ENCODE data around the gene KIAA1755.
A peak's percentile ranks its signal among the peaks of the same experiment; 100 is the strongest.

KIAA1755 gene

GRCh38 chr20:38203981-38204357 is 56.6 kb downstream of the KIAA1755 start:
- Histone ChIP-seq H2AK5ac (ENCODE audit: low read length) (no peak overlapping the region), H2BK5ac (ENCODE audit: low read depth, low read length, poor library complexity) (no peak overlapping the region), H4K8ac (ENCODE audit: low read depth, low read length) (no peak overlapping the region), H2BK120ac (ENCODE audit: insufficient read depth, low read length, poor library complexity) (no peak overlapping the region), H3K4me1 (ENCODE audit: control insufficient read depth in 1 of 2, insufficient read depth in 2 of 2, low read length in 2 of 2) (peaks cover 16 to 23% of the 10 kb centered on the region in 2 experiments), H4K12ac (ENCODE audit: low read depth, low read length) (no peak overlapping the region), H3K27ac (ENCODE audit: low read depth, low read length) (no peak overlapping the region), H2BK12ac (ENCODE audit: low read length) (no peak overlapping the region), H3K79me2 (ENCODE audit: control insufficient read depth, insufficient read depth, low read length, poor library complexity) (no peaks in the 10 kb centered on the region), H3K27me3 (ENCODE audit: insufficient read depth, low read length) (no peaks in the 10 kb centered on the region), H3K79me1 (ENCODE audit: low read length) (peaks cover 15% of the 10 kb centered on the region), H3K9me3 (ENCODE audit: insufficient read depth, low read depth, low read length) (peaks cover 6% of the 10 kb centered on the region), H3K4me2 (ENCODE audit: low read length) (no peak overlapping the region), H3K14ac (ENCODE audit: low read length) (no peak overlapping the region), H3K9ac (ENCODE audit: low read length) (no peak overlapping the region), H3K23ac (ENCODE audit: low read length) (no peak overlapping the region), H3K4ac (ENCODE audit: low read depth, low read length) (no peak overlapping the region), H4K91ac (ENCODE audit: low read depth, low read length) (no peak overlapping the region), H3K36me3 (ENCODE audit: control insufficient read depth in 1 of 2, insufficient read depth in 2 of 2, low read length in 2 of 2) (no peaks in the 10 kb centered on the region), H3K4me3 (ENCODE audit: low read depth, low read length) (no peak overlapping the region), H2AFZ (ENCODE audit: insufficient read depth, low read length, poor library complexity) (no peak overlapping the region), H3K18ac (ENCODE audit: low read length) (no peak overlapping the region)
- no CpG with 5 or more reads among the region's 2 CpGs for WGBS (ENCODE audit: extremely low coverage, insufficient coverage, insufficient read length)
- no peak for DNase-seq

GRCh38 chr20:38203337-38203980 is 57.1 kb downstream of the KIAA1755 start:
- Histone ChIP-seq H4K91ac (ENCODE audit: low read depth, low read length) (peak overlapping the region; percentile 69), H3K9me3 (ENCODE audit: insufficient read depth, low read depth, low read length) (peaks cover 6% of the 10 kb centered on the region), H3K18ac (ENCODE audit: low read length) (no peak overlapping the region), H3K23ac (ENCODE audit: low read length) (no peak overlapping the region), H3K27ac (ENCODE audit: low read depth, low read length) (no peak overlapping the region), H3K36me3 (ENCODE audit: control insufficient read depth in 1 of 2, insufficient read depth in 2 of 2, low read length in 2 of 2) (no peaks in the 10 kb centered on the region), H2AFZ (ENCODE audit: insufficient read depth, low read length, poor library complexity) (no peak overlapping the region), H2BK5ac (ENCODE audit: low read depth, low read length, poor library complexity) (no peak overlapping the region), H3K4me1 (ENCODE audit: control insufficient read depth in 1 of 2, insufficient read depth in 2 of 2, low read length in 2 of 2) (peaks cover 17 to 24% of the 10 kb centered on the region in 2 experiments), H3K14ac (ENCODE audit: low read length) (no peak overlapping the region), H2BK12ac (ENCODE audit: low read length) (peak overlapping the region; percentile 61), H3K4me2 (ENCODE audit: low read length) (no peak overlapping the region), H3K79me1 (ENCODE audit: low read length) (peaks cover 19% of the 10 kb centered on the region), H4K8ac (ENCODE audit: low read depth, low read length) (no peak overlapping the region), H3K79me2 (ENCODE audit: control insufficient read depth, insufficient read depth, low read length, poor library complexity) (no peaks in the 10 kb centered on the region), H3K4me3 (ENCODE audit: low read depth, low read length) (no peak overlapping the region), H2BK120ac (ENCODE audit: insufficient read depth, low read length, poor library complexity) (peak overlapping the region; percentile 28), H2AK5ac (ENCODE audit: low read length) (no peak overlapping the region), H4K12ac (ENCODE audit: low read depth, low read length) (no peak overlapping the region), H3K4ac (ENCODE audit: low read depth, low read length) (no peak overlapping the region), H3K9ac (ENCODE audit: low read length) (no peak overlapping the region), H3K27me3 (ENCODE audit: insufficient read depth, low read length) (no peaks in the 10 kb centered on the region)
- no peak for DNase-seq
- no CpG with 5 or more reads among the region's 6 CpGs for WGBS (ENCODE audit: extremely low coverage, insufficient coverage, insufficient read length)

DNA sequence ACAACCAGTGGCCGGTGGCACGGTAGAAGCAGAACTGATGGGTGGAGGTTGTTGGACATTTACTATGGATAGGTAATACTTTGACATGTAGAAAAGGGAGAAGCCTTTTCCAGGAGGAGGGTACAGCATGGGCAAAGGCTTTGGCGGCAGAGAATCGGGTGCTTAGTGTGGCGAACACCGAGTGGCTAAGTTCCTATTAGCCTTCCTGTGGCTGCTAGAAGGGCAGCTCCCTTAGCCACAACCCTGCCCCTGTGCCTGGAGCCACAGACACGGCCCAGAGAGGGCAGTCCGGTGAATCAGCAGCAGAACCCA is 57.6 kb downstream of the KIAA1755 start:
- Histone ChIP-seq H3K27ac (ENCODE audit: low read depth, low read length) (no peak overlapping the region), H2BK5ac (ENCODE audit: low read depth, low read length, poor library complexity) (no peak overlapping the region), H3K18ac (ENCODE audit: low read length) (no peak overlapping the region), H3K4me2 (ENCODE audit: low read length) (no peak overlapping the region), H3K36me3 (ENCODE audit: control insufficient read depth in 1 of 2, insufficient read depth in 2 of 2, low read length in 2 of 2) (no peaks in the 10 kb centered on the region), H3K4ac (ENCODE audit: low read depth, low read length) (no peak overlapping the region), H3K27me3 (ENCODE audit: insufficient read depth, low read length) (no peaks in the 10 kb centered on the region), H3K79me1 (ENCODE audit: low read length) (peaks cover 22% of the 10 kb centered on the region), H4K8ac (ENCODE audit: low read depth, low read length) (no peak overlapping the region), H3K4me1 (ENCODE audit: control insufficient read depth in 1 of 2, insufficient read depth in 2 of 2, low read length in 2 of 2) (peaks cover 18 to 25% of the 10 kb centered on the region in 2 experiments), H2BK120ac (ENCODE audit: insufficient read depth, low read length, poor library complexity) (peak overlapping the region; percentile 28), H4K91ac (ENCODE audit: low read depth, low read length) (peak overlapping the region; percentile 69), H3K9ac (ENCODE audit: low read length) (no peak overlapping the region), H3K4me3 (ENCODE audit: low read depth, low read length) (no peak overlapping the region), H4K12ac (ENCODE audit: low read depth, low read length) (no peak overlapping the region), H3K23ac (ENCODE audit: low read length) (no peak overlapping the region), H3K14ac (ENCODE audit: low read length) (peak overlapping the region; percentile 23), H3K79me2 (ENCODE audit: control insufficient read depth, insufficient read depth, low read length, poor library complexity) (no peaks in the 10 kb centered on the region), H2AFZ (ENCODE audit: insufficient read depth, low read length, poor library complexity) (no peak overlapping the region), H2AK5ac (ENCODE audit: low read length) (no peak overlapping the region), H3K9me3 (ENCODE audit: insufficient read depth, low read depth, low read length) (peaks cover 6% of the 10 kb centered on the region), H2BK12ac (ENCODE audit: low read length) (peak overlapping the region; percentile 61)
- no peak for DNase-seq
- no CpG with 5 or more reads among the region's 8 CpGs for WGBS (ENCODE audit: extremely low coverage, insufficient coverage, insufficient read length)

- Histone ChIP-seq H3K9me3 (ENCODE audit: insufficient read depth, low read depth, low read length) (peaks cover 6% of the 10 kb centered on the region), H3K4me1 (ENCODE audit: control insufficient read depth in 1 of 2, insufficient read depth in 2 of 2, low read length in 2 of 2) (peaks cover 18 to 25% of the 10 kb centered on the region in 2 experiments), H3K79me2 (ENCODE audit: control insufficient read depth, insufficient read depth, low read length, poor library complexity) (no peaks in the 10 kb centered on the region), H3K36me3 (ENCODE audit: control insufficient read depth in 1 of 2, insufficient read depth in 2 of 2, low read length in 2 of 2) (no peaks in the 10 kb centered on the region), H2BK120ac (ENCODE audit: insufficient read depth, low read length, poor library complexity) (peak overlapping the region; percentile 53), H2BK5ac (ENCODE audit: low read depth, low read length, poor library complexity) (no peak overlapping the region), H3K79me1 (ENCODE audit: low read length) (peaks cover 23% of the 10 kb centered on the region), H4K8ac (ENCODE audit: low read depth, low read length) (no peak overlapping the region), H3K18ac (ENCODE audit: low read length) (peak overlapping the region; percentile 7), H4K12ac (ENCODE audit: low read depth, low read length) (no peak overlapping the region), H2AFZ (ENCODE audit: insufficient read depth, low read length, poor library complexity) (no peak overlapping the region), H3K4me3 (ENCODE audit: low read depth, low read length) (no peak overlapping the region), H4K91ac (ENCODE audit: low read depth, low read length) (peak overlapping the region; percentile 69), H2AK5ac (ENCODE audit: low read length) (peak overlapping the region; percentile 71), H3K14ac (ENCODE audit: low read length) (peak overlapping the region; percentile 41), H3K9ac (ENCODE audit: low read length) (no peak overlapping the region), H3K4ac (ENCODE audit: low read depth, low read length) (no peak overlapping the region), H3K4me2 (ENCODE audit: low read length) (no peak overlapping the region), H3K27ac (ENCODE audit: low read depth, low read length) (peak overlapping the region; percentile 24), H3K23ac (ENCODE audit: low read length) (no peak overlapping the region), H2BK12ac (ENCODE audit: low read length) (peak overlapping the region; percentile 87), H3K27me3 (ENCODE audit: insufficient read depth, low read length) (no peaks in the 10 kb centered on the region)
- DNase-seq = no peak
- WGBS (ENCODE audit: extremely low coverage, insufficient coverage, insufficient read length) = no CpG with 5 or more reads among the region's 12 CpGs
These were observed 58.2 kb downstream of the KIAA1755 start for GRCh38 chr20:38202153-38202981.
